Mononuclear cell (primary cell): ENCODE data around the gene CD200R1. TPM values are rescaled to one million over a fixed set of nuclear protein-coding genes. Genes with fewer than 3 reads are reported as not detected.

ENCODE experiments used
- H3K27me3 ChIP-seq: 2 replicates; pipeline ENCODE4 v1.6.0; 2011; ENCODE audit warnings: low read length, control low read depth; ENCODE audit not compliant: insufficient read depth
- H3K4me1 ChIP-seq: 2 replicates; pipeline ENCODE4 v1.5.1; 2011; ENCODE audit warnings: mild to moderate bottlenecking, low read length, control low read depth; ENCODE audit not compliant: insufficient read depth
- H3K4me3 ChIP-seq: 2 replicates; pipeline ENCODE4 v1.5.1; 2011; ENCODE audit warnings: mild to moderate bottlenecking, low read length, moderate library complexity
- H3K9me3 ChIP-seq: 2 replicates; pipeline ENCODE4 v1.5.1; 2011; ENCODE audit warnings: low read depth, mild to moderate bottlenecking, control low read depth, low read length
- total RNA-seq: library from RNA; depleted of rRNA; stranded (reverse); fragments of >200 nt; gene quantifications from one replicate; pipeline ENCODE4 v1.2.3, GENCODE V29; 2012

Gene CD200R1
- total RNA-seq, 1 donor, result 5.1 TPM

DNA sequence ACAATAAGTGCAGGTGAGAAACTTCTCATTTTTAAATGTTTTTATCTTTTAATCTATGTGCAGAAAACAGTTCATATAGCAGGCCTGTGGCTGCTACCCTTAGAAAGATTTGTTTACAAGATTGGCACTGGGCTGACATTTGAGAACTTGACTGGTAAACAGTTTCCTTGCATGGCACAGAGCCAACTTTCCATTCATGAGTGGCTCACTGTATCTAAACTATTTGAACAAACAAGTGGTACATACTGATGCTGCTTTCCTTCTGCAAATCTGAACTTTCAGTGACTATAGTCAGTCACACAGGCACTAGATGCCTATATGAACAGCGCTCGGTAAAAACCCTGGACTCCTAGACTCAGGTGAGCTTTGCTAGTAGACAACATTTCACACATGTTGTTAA lies 9.6 kb upstream of the CD200R1 start:
- no peak overlapping the region for H3K4me3 ChIP-seq

DNA sequence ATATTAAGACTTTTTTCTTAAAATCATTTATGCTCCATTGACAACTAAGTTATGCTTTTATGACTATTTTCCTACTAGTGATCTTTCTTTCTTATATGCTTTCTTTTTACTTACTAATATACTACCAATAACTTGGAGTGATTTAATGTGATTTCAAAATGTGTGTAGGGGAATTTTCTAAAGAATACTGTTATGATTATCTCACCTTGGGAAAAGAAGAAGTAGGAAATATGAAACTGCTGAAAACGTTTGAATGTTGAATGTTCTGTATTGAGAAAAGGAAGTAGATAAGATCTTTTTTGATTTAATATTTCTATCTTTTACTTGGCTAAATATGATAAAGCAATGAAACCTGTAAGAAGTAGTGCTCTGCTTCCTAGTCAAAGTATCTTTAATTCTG lies 7.8 kb upstream of the CD200R1 start:
- no peaks in the 10 kb centered on the region for H3K27me3 ChIP-seq
- H3K4me3 ChIP-seq, result no peak overlapping the region
- no peaks in the 10 kb centered on the region for H3K9me3 ChIP-seq
- H3K4me1 ChIP-seq, result peaks cover 21% of the 10 kb centered on the region

More for the DNA sequence above, 9.6 kb upstream of the CD200R1 start:
- H3K4me1 ChIP-seq, result peaks cover 16% of the 10 kb centered on the region
- H3K9me3 ChIP-seq, result no peaks in the 10 kb centered on the region
- no peaks in the 10 kb centered on the region for H3K27me3 ChIP-seq

DNA sequence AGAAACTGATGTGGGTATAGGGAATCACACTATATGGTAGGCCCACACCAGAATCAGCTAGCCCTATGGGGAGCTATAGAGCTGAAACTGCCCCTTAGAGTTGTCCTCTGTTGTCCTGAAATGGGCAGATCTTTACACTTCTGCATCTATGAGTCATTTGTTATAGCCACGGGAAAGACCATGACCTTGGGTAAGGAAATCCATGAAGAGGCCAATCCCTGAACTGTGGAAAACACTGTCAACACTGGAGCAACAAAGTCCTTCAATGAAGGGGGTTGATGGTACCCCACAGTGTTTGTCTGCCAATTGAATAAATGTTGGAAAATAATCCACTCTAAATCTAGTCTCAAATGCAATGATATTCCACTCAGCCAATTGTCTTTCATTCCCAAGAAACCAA lies 5.2 kb upstream of the CD200R1 start:
- peaks cover 46% of the 10 kb centered on the region for H3K4me1 ChIP-seq
- H3K9me3 ChIP-seq, result no peaks in the 10 kb centered on the region
- no peaks in the 10 kb centered on the region for H3K27me3 ChIP-seq
- H3K4me3 ChIP-seq, result no peak overlapping the region

DNA sequence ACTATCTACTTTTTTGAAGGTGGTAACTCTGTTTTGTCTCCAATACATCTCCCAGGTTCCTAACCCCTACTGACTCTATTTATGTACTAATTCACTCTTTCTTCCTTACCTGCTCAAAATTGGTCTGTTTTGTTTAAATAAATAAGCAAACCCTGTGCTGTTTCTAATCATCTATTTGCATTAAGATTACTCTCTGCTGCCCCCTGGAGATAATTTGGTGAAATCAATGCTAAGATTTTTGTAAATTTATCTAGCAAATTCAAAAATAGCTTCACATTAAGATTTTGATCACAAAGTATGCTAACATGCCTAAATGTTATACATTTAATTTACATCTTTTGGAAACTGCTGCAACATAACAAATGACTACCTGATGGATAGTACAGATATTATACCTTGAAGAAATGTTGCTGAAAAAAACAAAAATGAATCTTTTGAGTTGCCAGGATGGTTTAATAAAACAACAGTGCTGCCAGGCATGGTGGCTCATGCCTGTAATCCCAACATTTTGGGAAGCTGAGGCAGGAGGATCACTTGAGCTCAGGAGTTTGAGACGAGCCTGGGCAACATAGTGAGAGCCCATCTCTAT lies 4.4 kb upstream of the CD200R1 start:
- Histone ChIP-seq H3K4me1 (peaks cover 45% of the 10 kb centered on the region), H3K4me3 (no peak overlapping the region), H3K27me3 (no peaks in the 10 kb centered on the region), H3K9me3 (no peaks in the 10 kb centered on the region)

DNA sequence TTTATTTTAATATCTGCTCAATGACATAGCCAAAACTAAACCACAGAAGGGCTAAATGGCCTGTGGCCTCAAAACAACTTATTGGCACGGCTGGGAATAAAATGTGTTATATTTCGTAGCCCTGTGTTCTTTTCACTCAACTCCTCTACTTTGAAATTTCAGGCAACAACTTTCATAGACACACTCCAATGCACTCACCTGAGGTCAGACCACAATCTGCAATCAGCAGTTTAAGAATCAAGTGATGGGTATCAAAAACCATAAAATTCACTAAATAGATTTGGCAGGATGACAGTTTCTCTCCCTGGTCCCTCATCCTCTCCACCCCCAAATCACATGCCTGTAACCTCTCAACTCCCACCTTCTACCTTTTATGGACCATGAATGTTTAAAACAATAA lies 2.0 kb upstream of the CD200R1 start:
- no peak overlapping the region for H3K4me3 ChIP-seq
- peaks cover 48% of the 10 kb centered on the region for H3K4me1 ChIP-seq
- no peaks in the 10 kb centered on the region for H3K9me3 ChIP-seq
- H3K27me3 ChIP-seq, result no peaks in the 10 kb centered on the region

DNA sequence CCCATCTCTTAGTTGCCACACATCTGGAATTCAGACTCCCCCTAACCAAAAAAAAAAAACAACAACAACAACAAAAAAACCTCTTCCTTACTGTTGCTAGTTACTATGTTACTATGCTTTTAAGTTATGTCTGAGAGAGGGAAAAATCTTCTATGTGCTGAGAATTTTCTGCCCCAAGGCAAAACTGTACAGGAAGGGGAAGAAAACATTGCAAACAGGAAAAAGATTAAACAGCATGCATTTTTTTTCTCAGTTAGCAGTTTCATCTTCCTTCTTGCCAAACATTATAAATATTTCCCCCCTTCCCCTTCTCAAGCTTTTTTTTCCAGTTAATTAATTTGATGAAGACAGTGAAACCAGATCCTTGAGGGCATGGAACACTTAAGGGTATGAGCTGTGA lies 1.1 kb upstream of the CD200R1 start:
- no peaks in the 10 kb centered on the region for H3K27me3 ChIP-seq
- H3K4me1 ChIP-seq, result peaks cover 48% of the 10 kb centered on the region
- H3K4me3 ChIP-seq, result no peak overlapping the region
- no peaks in the 10 kb centered on the region for H3K9me3 ChIP-seq

DNA sequence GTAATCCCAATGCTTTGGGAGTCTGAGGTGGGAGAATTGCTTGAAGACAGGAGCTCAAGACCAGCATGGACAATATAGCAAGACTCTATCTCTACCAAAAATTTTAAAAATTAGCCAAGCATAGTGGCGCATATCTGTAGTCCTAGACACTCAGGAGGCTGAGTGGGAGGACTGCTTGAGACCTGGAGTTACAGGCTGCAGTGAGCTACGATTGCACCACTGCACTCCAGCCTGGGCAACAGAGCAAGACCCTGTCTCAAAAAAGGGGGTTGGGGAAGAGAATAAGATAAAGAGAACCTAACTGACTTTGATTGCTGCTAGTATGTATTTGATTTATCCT lies 755 bp downstream of the CD200R1 start:
- no peaks in the 10 kb centered on the region for H3K9me3 ChIP-seq
- H3K4me1 ChIP-seq, result peaks cover 56% of the 10 kb centered on the region
- peak overlapping the region; percentile 42 for H3K4me3 ChIP-seq
- no peaks in the 10 kb centered on the region for H3K27me3 ChIP-seq

DNA sequence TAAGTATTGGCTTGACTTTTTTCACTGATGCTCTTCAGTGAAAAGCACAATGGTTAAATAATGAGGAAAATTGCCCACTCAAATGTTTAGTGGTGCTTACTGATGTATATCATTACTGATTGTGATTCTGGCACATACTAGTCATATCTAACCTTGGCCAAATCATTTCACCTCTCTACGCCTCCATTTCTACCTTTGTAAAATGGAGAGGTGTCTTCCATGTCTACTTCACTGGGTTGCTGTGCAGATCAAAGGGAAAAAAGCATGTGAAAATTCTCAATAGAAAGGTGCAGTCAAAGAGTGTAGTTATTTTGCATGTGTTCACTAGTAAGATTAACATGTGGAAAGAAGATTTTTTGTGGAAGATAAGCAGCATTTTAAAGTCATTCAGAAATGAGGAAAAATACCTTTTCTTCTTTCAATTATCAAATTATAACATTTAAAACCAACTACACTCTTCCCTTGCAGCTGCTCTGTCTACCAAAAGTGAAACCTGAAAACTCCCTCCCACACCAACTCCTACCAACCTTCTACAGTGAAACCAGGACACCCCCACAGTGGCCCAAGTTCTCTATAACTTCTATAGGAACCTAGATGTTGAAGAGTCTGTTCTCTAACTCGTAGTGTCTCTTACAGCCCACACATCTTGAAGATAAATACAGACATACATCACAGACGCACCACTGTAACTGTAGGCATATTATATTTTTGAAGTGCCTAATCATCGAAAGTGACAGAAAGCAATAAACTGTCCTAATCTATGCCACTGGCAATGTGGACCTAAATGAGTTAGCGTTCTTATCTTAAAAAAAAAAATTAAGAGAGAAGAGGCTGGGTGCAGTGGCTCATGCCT lies 1.4 kb downstream of the CD200R1 start:
- H3K4me1 ChIP-seq, result peaks cover 60% of the 10 kb centered on the region
- H3K9me3 ChIP-seq, result no peaks in the 10 kb centered on the region
- peak overlapping the region; percentile 42 for H3K4me3 ChIP-seq
- no peaks in the 10 kb centered on the region for H3K27me3 ChIP-seq

DNA sequence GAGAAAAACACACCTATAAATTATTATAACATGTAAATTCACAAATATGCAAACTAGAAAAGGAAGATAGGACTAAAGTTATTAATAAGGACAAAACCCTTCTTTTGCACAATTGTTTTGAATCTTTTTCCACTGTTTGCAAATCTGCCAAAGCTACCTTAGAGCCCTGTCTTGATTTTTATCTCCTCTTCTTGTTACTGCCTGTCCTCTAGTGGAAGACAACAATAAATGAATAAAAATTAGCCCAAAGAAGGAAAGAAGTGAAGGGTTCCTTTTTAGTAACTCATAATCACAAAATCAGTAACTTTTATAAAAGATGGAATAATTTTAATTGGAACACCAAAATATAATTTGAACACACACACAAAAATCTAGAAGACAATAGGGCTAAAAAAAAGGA lies 2.7 kb downstream of the CD200R1 start:
- Histone ChIP-seq H3K4me1 (peaks cover 61% of the 10 kb centered on the region), H3K27me3 (no peaks in the 10 kb centered on the region), H3K9me3 (no peaks in the 10 kb centered on the region), H3K4me3 (peak overlapping the region; percentile 8)

DNA sequence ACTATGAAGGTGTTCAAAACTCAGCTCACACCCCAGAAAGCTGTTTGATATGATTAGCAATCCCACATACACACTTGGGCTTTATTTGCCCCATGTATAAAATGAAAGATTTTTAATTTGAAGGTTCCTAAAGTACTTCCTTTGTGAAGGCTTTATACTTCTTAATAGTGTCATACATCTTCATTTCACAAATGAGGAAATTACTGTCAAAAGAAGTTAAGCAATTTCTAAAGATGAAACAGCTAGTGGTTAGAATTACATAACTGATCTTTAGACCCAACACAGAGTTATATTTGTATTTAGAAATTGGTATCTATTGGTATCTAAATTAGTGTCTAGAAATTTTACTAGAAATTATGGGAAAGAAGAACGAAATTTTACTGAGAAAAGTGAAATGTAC lies 7.1 kb downstream of the CD200R1 start:
- Histone ChIP-seq H3K4me3 (no peak overlapping the region), H3K27me3 (no peaks in the 10 kb centered on the region), H3K9me3 (no peaks in the 10 kb centered on the region), H3K4me1 (peaks cover 42% of the 10 kb centered on the region)

DNA sequence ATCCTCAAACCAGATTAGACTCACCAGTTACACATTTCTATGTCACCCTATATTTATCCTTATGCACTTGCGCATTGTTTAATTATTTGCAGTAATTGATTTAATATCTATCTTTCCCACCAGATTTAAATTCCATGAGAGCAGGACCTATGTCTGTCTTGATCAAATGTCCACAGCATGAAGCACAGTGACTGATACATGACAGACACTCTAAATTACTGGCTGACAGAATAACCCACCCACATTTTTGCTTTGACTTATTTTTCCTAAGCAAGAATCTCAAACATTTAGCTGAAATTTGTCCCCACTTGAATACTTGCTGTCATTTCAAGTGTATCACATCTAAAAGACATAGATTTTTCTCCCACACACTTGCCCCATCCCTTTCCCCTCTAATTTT lies 7.5 kb downstream of the CD200R1 start:
- Histone ChIP-seq H3K27me3 (no peaks in the 10 kb centered on the region), H3K4me3 (no peak overlapping the region), H3K4me1 (peaks cover 42% of the 10 kb centered on the region), H3K9me3 (no peaks in the 10 kb centered on the region)

DNA sequence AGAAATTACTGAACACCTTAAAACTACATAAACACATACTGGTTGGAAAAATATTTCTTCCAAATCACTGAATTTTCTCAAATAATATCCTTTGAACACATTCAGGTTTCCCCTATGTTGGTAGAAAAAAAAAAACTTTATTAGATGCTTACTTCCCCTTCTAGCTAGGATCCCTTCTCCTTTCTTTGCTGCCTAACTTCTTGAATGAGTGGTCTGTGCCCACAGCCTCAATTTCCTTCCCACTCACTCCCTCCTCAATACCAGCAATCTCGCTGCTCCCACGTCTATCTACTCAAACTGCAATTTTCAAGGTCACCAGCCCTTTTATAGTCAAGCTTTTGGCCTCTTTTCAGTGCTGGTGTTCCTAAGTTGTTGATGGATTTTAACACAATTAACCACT lies 8.3 kb downstream of the CD200R1 start:
- Histone ChIP-seq H3K9me3 (no peaks in the 10 kb centered on the region), H3K4me3 (no peak overlapping the region), H3K4me1 (peaks cover 42% of the 10 kb centered on the region), H3K27me3 (no peaks in the 10 kb centered on the region)

DNA sequence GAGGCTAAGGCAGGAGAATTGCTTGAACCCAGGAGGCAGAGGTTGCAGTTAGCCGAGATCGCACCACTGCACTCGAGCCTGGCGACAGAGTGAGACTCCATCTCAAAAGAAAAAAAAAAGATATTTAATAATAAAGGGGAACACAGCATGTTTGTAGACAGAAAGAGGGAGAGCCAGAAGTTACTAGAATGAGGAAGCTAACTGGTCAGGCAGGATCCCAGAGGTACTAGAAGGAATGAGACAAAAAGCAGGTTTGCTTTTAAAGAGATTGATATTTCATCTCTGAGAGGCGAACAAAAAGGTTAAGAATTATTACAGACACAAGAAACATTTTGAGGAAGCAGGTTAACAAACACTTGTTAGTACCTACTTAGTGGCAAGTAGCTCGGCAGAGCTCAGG lies 9.2 kb downstream of the CD200R1 start:
- H3K4me1 ChIP-seq, result peaks cover 42% of the 10 kb centered on the region

DNA sequence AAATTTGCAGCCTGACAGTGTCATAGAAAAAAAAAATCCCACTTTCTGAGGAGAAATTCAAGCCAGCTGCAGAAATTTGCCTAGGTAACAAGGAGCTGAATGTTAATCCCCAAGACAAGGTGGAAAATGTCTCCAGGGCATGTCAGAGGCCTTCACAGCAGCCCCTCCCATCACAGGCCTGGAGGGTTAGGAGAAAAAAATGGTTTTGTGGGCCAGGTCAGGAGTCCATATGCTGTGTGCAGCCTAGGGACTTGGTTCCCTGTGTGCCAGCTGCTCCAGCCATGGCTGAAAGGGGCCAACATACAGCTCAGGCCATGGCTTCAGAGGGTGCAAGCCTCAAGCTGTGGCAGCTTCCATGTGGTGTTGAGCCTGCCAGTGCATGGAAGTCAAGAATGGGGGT lies 11.2 kb downstream of the CD200R1 start:
- no peak overlapping the region for H3K4me3 ChIP-seq

More for the DNA sequence above, 9.2 kb downstream of the CD200R1 start:
- Histone ChIP-seq H3K9me3 (no peaks in the 10 kb centered on the region), H3K4me3 (no peak overlapping the region), H3K27me3 (no peaks in the 10 kb centered on the region)

DNA sequence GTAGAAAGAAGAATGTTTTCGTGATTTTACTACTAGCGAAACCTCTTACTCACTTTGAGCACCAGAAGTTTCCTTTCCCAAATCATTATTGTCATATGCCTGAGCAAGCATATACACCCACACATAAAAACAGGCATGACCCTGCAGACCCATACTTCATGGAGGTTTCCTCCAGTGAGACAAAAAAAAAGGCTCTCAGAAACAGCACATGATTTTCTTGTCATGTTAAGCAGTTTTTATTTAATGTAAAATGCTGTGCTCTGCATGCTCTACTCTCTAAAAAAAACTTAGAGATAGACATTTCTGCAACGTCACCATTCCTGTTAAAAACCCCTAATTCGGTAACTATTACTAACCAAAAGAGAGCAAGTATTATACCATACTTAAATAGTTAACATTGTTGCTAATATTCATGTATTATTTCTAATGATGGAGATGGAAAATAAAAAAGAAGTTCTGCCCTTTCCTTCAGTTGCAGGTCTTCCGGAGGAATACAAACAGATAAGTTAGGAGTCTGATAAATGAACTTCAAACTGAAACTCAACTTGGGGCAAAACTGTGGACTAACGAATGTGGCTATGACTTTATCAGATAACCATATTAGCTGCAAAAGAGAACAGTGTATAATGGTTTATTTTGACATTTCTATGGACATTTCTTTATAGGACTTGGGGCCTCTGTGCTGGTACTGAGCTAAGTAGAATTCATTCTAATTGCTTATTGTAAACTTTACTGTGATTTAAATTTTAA lies 15.9 kb downstream of the CD200R1 start:
- H3K4me1 ChIP-seq, result no peaks in the 10 kb centered on the region
- H3K27me3 ChIP-seq, result no peaks in the 10 kb centered on the region
- no peak overlapping the region for H3K4me3 ChIP-seq
- peaks cover 9% of the 10 kb centered on the region for H3K9me3 ChIP-seq

More for the DNA sequence above, 11.2 kb downstream of the CD200R1 start:
- Histone ChIP-seq H3K9me3 (no peaks in the 10 kb centered on the region), H3K27me3 (no peaks in the 10 kb centered on the region), H3K4me1 (peaks cover 32% of the 10 kb centered on the region)
